ENCODE results near the gene CRABP2.
A peak's percentile ranks its signal among the peaks of the same experiment; 100 is the strongest.

Gene CRABP2

GRCh38 chr1:156690675-156691036, 14.7 kb downstream of the CRABP2 start:
- no peak for DNase-seq (ENCODE audit: low read depth)

GRCh38 chr1:156689953-156690674, 15.3 kb downstream of the CRABP2 start:
- no peak for DNase-seq (ENCODE audit: low read depth)

- peak; percentile 31 for DNase-seq (ENCODE audit: low read depth)
These were observed 16.1 kb downstream of the CRABP2 start for GRCh38 chr1:156689035-156689952.

GRCh38 chr1:156684227-156684782, 21.1 kb downstream of the CRABP2 start:
- no peak for DNase-seq (ENCODE audit: low read depth)

GRCh38 chr1:156682166-156682890, 23.1 kb downstream of the CRABP2 start:
- no peak for DNase-seq (ENCODE audit: low read depth)

- no peak for DNase-seq (ENCODE audit: low read depth)
These were observed 24.0 kb downstream of the CRABP2 start for GRCh38 chr1:156681196-156681960.

- DNase-seq (ENCODE audit: low read depth): no peak
These were observed 25.3 kb downstream of the CRABP2 start for GRCh38 chr1:156680056-156680455.

GRCh38 chr1:156677616-156678596, 27.5 kb downstream of the CRABP2 start:
- DNase-seq (ENCODE audit: low read depth): no peak

GRCh38 chr1:156676820-156677615, 28.4 kb downstream of the CRABP2 start, which contains the start of gene NES:
Gene NES (minus strand): TSS chr1:156677407. CDS start chr1:156677264, 143 bp downstream.
- DNase-seq (ENCODE audit: low read depth): no peak

- DNase-seq (ENCODE audit: low read depth): no peak
These were observed 29.1 kb downstream of the CRABP2 start for GRCh38 chr1:156676114-156676819.

- DNase-seq (ENCODE audit: low read depth): no peak
These were observed 29.9 kb downstream of the CRABP2 start for GRCh38 chr1:156675210-156676113.

GRCh38 chr1:156673387-156674121, 31.8 kb downstream of the CRABP2 start:
- no peak for DNase-seq (ENCODE audit: low read depth)

- no peak for DNase-seq (ENCODE audit: low read depth)
These were observed 33.6 kb downstream of the CRABP2 start for GRCh38 chr1:156671804-156672203.

- no peak for DNase-seq (ENCODE audit: low read depth)
These were observed 34.6 kb downstream of the CRABP2 start for GRCh38 chr1:156670791-156671190.

- DNase-seq (ENCODE audit: low read depth): no peak
These were observed 35.0 kb downstream of the CRABP2 start for GRCh38 chr1:156670359-156670758.

- no peak for DNase-seq (ENCODE audit: low read depth)
These were observed 35.6 kb downstream of the CRABP2 start for GRCh38 chr1:156669794-156670193.

Data from stimulated activated CD8-positive, alpha-beta memory T cell treated with anti-CD3 and anti-CD28 coated beads, Interleukin-15, amount 100 ng/mL, for 24 hours (primary cell).